Sigmoid colon (tissue), 4 donors: ENCODE data around the gene ZNF630.

Experiments used
- EP300 ChIP-seq, 4 donors: sonication (generic); formaldehyde crosslinking; IDR thresholded peaks; one replicate each; pipeline ENCODE4 v1.6.1; 2017; ENCODE audit warnings: antibody characterized with exemption in 4 of 4
- POLR2A ChIP-seq, 2 donors: fragments of 450-650 bp; IDR thresholded peaks; one replicate each; pipeline ENCODE4 v1.6.1; 2016; ENCODE audit warnings: antibody characterized with exemption in 2 of 2, mild to moderate bottlenecking in 2 of 2, moderate library complexity in 2 of 2
- POLR2AphosphoS5 ChIP-seq, 4 donors: sonication (generic); formaldehyde crosslinking; IDR thresholded peaks; one replicate each; pipeline ENCODE4 v1.6.1; 2017; ENCODE audit warnings: antibody characterized with exemption in 4 of 4
- TF ChIP-seq, protein P1 (sequence below), 4 experiments: fragments of 450-650 bp in 3 of 4; fragments of 200-600 bp in 1 of 4; IDR thresholded peaks; one replicate each; pipeline ENCODE4 v1.5.1; 2016 to 2019; ENCODE audit warnings: antibody characterized with exemption in 4 of 4, mild to moderate bottlenecking in 3 of 4, moderate library complexity in 2 of 4

GRCh38 chrX:48059296-48059639, 12.2 kb downstream of the ZNF630 start:
- TF ChIP-seq, protein P1, sequence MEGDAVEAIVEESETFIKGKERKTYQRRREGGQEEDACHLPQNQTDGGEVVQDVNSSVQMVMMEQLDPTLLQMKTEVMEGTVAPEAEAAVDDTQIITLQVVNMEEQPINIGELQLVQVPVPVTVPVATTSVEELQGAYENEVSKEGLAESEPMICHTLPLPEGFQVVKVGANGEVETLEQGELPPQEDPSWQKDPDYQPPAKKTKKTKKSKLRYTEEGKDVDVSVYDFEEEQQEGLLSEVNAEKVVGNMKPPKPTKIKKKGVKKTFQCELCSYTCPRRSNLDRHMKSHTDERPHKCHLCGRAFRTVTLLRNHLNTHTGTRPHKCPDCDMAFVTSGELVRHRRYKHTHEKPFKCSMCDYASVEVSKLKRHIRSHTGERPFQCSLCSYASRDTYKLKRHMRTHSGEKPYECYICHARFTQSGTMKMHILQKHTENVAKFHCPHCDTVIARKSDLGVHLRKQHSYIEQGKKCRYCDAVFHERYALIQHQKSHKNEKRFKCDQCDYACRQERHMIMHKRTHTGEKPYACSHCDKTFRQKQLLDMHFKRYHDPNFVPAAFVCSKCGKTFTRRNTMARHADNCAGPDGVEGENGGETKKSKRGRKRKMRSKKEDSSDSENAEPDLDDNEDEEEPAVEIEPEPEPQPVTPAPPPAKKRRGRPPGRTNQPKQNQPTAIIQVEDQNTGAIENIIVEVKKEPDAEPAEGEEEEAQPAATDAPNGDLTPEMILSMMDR (IDR thresholded peaks at IDR 0.05) = no peak
- no peak for TF ChIP-seq POLR2A (IDR thresholded peaks at IDR 0.05)
- TF ChIP-seq POLR2AphosphoS5 (IDR thresholded peaks at IDR 0.05) = no peak
- no peak for TF ChIP-seq EP300 (IDR thresholded peaks at IDR 0.05)
